Astrocyte (in vitro differentiated cells and primary cell): Measurements from ENCODE around the gene MPST. TPM values are rescaled to one million over a fixed set of nuclear protein-coding genes. Genes with fewer than 3 reads are reported as not detected.

Experiments
- DNase-seq: peaks from one replicate; pipeline ENCODE4 v3.0.0-alpha.2; 2010; ENCODE audit warnings: low read depth
- FAIRE-seq: peaks from 2 replicates; lab custom pipeline; 2011; peaks lifted over from hg19 to GRCh38; lab: Jason Lieb, UNC
- H2AFZ ChIP-seq: 2 replicates; pipeline ENCODE4 v1.6.0; 2012; ENCODE audit warnings: low read depth, low read length, inconsistent platforms
- H3K27ac ChIP-seq: 2 replicates; pipeline ENCODE4 v1.5.1; 2011; ENCODE audit warnings: low read depth, low read length, inconsistent platforms
- H3K27me3 ChIP-seq: 2 replicates; pipeline ENCODE4 v1.6.0; 2011; ENCODE audit warnings: low read length, inconsistent platforms; ENCODE audit not compliant: insufficient read depth
- H3K36me3 ChIP-seq: 2 replicates; pipeline ENCODE4 v1.5.1; 2011; ENCODE audit warnings: low read length, inconsistent platforms; ENCODE audit not compliant: insufficient read depth
- H3K4me1 ChIP-seq: 2 replicates; pipeline ENCODE4 v1.5.1; 2011; ENCODE audit warnings: low read length, inconsistent platforms; ENCODE audit not compliant: insufficient read depth
- H3K4me2 ChIP-seq: 2 replicates; pipeline ENCODE4 v1.6.0; 2012; ENCODE audit warnings: low read length, inconsistent platforms
- H3K4me3 ChIP-seq: 2 replicates; pipeline ENCODE4 v1.5.1; 2011; ENCODE audit warnings: low read depth, mild to moderate bottlenecking, low read length, inconsistent platforms; ENCODE audit not compliant: insufficient read depth
- H3K79me2 ChIP-seq: 2 replicates; pipeline ENCODE4 v1.6.0; 2012; ENCODE audit warnings: mild to moderate bottlenecking, low read length, inconsistent platforms; ENCODE audit not compliant: insufficient read depth
- H3K9ac ChIP-seq: 2 replicates; pipeline ENCODE4 v1.6.0; 2012; ENCODE audit warnings: mild to moderate bottlenecking, low read length, inconsistent platforms
- H3K9me3 ChIP-seq: 2 replicates; pipeline ENCODE4 v1.5.1; 2012; ENCODE audit warnings: low read depth, mild to moderate bottlenecking, low read length, inconsistent platforms; ENCODE audit not compliant: insufficient read depth
- H4K20me1 ChIP-seq: 2 replicates; pipeline ENCODE4 v1.6.0; 2012; ENCODE audit warnings: low read length, inconsistent platforms; ENCODE audit not compliant: insufficient read depth
- H3K27ac Mint-ChIP-seq: one replicate; pipeline ENCODE4 v1.8.0; 2021; ENCODE audit warnings: mild to moderate bottlenecking, mixed read lengths; ENCODE audit not compliant: unreplicated experiment
- H3K27me3 Mint-ChIP-seq: one replicate; pipeline ENCODE4 v1.8.0; 2021; ENCODE audit warnings: low read depth, mixed read lengths; ENCODE audit not compliant: unreplicated experiment
- H3K36me3 Mint-ChIP-seq: one replicate; pipeline ENCODE4 v1.8.0; 2021; ENCODE audit warnings: low read depth, mixed read lengths; ENCODE audit not compliant: unreplicated experiment
- H3K4me1 Mint-ChIP-seq: one replicate; pipeline ENCODE4 v1.8.0; 2021; ENCODE audit warnings: low read depth, mixed read lengths; ENCODE audit not compliant: unreplicated experiment
- H3K4me3 Mint-ChIP-seq: one replicate; pipeline ENCODE4 v1.8.0; 2021; ENCODE audit warnings: mild to moderate bottlenecking, moderate library complexity, mixed read lengths; ENCODE audit not compliant: unreplicated experiment
- H3K9me3 Mint-ChIP-seq: one replicate; pipeline ENCODE4 v1.8.0; 2021; ENCODE audit warnings: mild to moderate bottlenecking, mixed read lengths; ENCODE audit not compliant: unreplicated experiment
- CTCF ChIP-seq: IDR thresholded peaks from 2 replicates; pipeline ENCODE4 v1.5.1; 2011; ENCODE audit warnings: low read depth, mild to moderate bottlenecking, inconsistent platforms, low read length, moderate library complexity; ENCODE audit not compliant: insufficient read depth
- EZH2 ChIP-seq: IDR thresholded peaks from 2 replicates; pipeline ENCODE4 v1.6.1; 2012; ENCODE audit warnings: mild to moderate bottlenecking, low read length, inconsistent platforms; ENCODE audit not compliant: insufficient read depth
- total RNA-seq: library from RNA; stranded (reverse); gene quantifications from 2 replicates; pipeline ENCODE4 v1.2.1, GENCODE V29; 2021

Gene MPST
- total RNA-seq, 1 donor from 2014 or later, result 67.8 TPM

GRCh38 chr22:37067428-37067827 lies 47.9 kb downstream of the MPST start:
- DNase-seq (no peak), FAIRE-seq (no peak)
- no peak overlapping the region for H2AFZ ChIP-seq
- H3K9me3 Mint-ChIP-seq, result no peaks in the 10 kb centered on the region
- H3K9me3 ChIP-seq, result peaks cover 4% of the 10 kb centered on the region
- peaks cover 46% of the 10 kb centered on the region for H3K27me3 Mint-ChIP-seq
- H3K4me1 ChIP-seq, result no peaks in the 10 kb centered on the region
- H3K27ac ChIP-seq, result no peak overlapping the region
- TF ChIP-seq CTCF (no peak), EZH2 (no peak)
- H3K27me3 ChIP-seq, result peaks cover 21% of the 10 kb centered on the region
- peaks cover 2% of the 10 kb centered on the region for H3K4me1 Mint-ChIP-seq
- H3K4me3 ChIP-seq, result no peak overlapping the region
- H3K27ac Mint-ChIP-seq, result no peak overlapping the region
- H4K20me1 ChIP-seq, result no peaks in the 10 kb centered on the region
- H3K36me3 ChIP-seq, result no peaks in the 10 kb centered on the region
- no peak overlapping the region for H3K4me2 ChIP-seq
- no peak overlapping the region for H3K4me3 Mint-ChIP-seq
- peaks cover 3% of the 10 kb centered on the region for H3K36me3 Mint-ChIP-seq
- no peak overlapping the region for H3K9ac ChIP-seq
- no peaks in the 10 kb centered on the region for H3K79me2 ChIP-seq

DNA sequence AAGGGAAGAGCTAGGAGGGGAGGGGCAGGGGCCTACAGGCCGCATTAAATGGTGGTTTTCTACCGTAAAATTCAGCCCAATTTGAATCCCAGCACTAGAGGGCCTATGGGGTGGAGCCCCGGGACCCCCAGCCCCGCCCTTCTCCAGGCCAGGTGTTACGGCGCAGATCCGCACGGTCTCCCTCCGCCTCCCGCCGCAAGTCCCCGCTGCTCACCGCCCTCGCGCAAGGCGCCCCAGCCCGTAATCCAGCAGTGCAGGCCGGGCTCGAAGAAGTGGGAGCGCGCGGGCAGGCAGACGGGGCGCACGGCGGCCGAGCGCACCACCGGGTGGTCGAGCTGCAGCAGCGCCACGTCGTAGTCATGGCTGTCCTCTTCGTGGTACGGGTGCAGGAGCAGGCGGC lies 49.3 kb downstream of the MPST start:
- Histone ChIP-seq H3K9me3 (peaks cover 8% of the 10 kb centered on the region), H4K20me1 (no peaks in the 10 kb centered on the region), H3K36me3 (no peaks in the 10 kb centered on the region), H3K27ac (no peak overlapping the region), H2AFZ (no peak overlapping the region), H3K9ac (no peak overlapping the region), H3K27me3 (peaks cover 21% of the 10 kb centered on the region), H3K4me1 (no peaks in the 10 kb centered on the region), H3K79me2 (no peaks in the 10 kb centered on the region), H3K4me3 (no peak overlapping the region), H3K4me2 (no peak overlapping the region)
- FAIRE-seq (no peak), DNase-seq (no peak)
- H3K9me3 Mint-ChIP-seq, result no peaks in the 10 kb centered on the region
- TF ChIP-seq CTCF (no peak), EZH2 (peak; percentile 37)
- H3K4me1 Mint-ChIP-seq, result no peaks in the 10 kb centered on the region
- no peak overlapping the region for H3K4me3 Mint-ChIP-seq
- H3K27me3 Mint-ChIP-seq, result peaks cover 46% of the 10 kb centered on the region
- H3K27ac Mint-ChIP-seq, result no peak overlapping the region
- H3K36me3 Mint-ChIP-seq, result peaks cover 3% of the 10 kb centered on the region

- Histone ChIP-seq H3K79me2 (no peaks in the 10 kb centered on the region), H3K27ac (no peak overlapping the region), H3K4me3 (no peak overlapping the region), H3K4me2 (no peak overlapping the region), H3K36me3 (no peaks in the 10 kb centered on the region), H3K9me3 (peaks cover 8% of the 10 kb centered on the region), H3K27me3 (peaks cover 24% of the 10 kb centered on the region), H4K20me1 (no peaks in the 10 kb centered on the region), H3K4me1 (no peaks in the 10 kb centered on the region), H3K9ac (no peak overlapping the region), H2AFZ (no peak overlapping the region)
- DNase-seq (no peak), FAIRE-seq (no peak)
- H3K9me3 Mint-ChIP-seq, result no peaks in the 10 kb centered on the region
- no peak overlapping the region for H3K4me3 Mint-ChIP-seq
- no peak overlapping the region for H3K27ac Mint-ChIP-seq
- TF ChIP-seq CTCF (no peak), EZH2 (no peak)
- no peaks in the 10 kb centered on the region for H3K4me1 Mint-ChIP-seq
- peaks cover 3% of the 10 kb centered on the region for H3K36me3 Mint-ChIP-seq
- peaks cover 42% of the 10 kb centered on the region for H3K27me3 Mint-ChIP-seq
Measured at GRCh38 chr22:37069319-37069718, 49.8 kb downstream of the MPST start.
